ENCODE measurements around the gene ANKRD12. TPM values are rescaled to one million over a fixed set of nuclear protein-coding genes. Genes with fewer than 3 reads are reported as not detected.

The ANKRD12 gene
- total RNA-seq, 6 experiments from 2014 or later = 12.3 to 38.7 (median 21.4) TPM

GRCh38 chr18:9206421-9206820 lies 69.8 kb downstream of the ANKRD12 start:
- Histone ChIP-seq H3K9me3 (no peaks in the 10 kb centered on the region), H3K27me3 (no peaks in the 10 kb centered on the region), H3K27ac (no peak overlapping the region), H3K4me3 (no peak overlapping the region), H3K36me3 (peaks cover 0 to 5% (median 1%) of the 10 kb centered on the region in 4 donors), H3K4me1 (no peaks in the 10 kb centered on the region)
- ATAC-seq (no peak), DNase-seq (no peak)
- 84% methylated on average over 3 of the region's 3 CpGs for WGBS (ENCODE audit: insufficient coverage, low coverage, low lambda C conversion rate, missing lambda C conversion rate)
- TF ChIP-seq POLR2A (IDR thresholded peaks at IDR 0.05) = no peak
- TF ChIP-seq, protein P1, sequence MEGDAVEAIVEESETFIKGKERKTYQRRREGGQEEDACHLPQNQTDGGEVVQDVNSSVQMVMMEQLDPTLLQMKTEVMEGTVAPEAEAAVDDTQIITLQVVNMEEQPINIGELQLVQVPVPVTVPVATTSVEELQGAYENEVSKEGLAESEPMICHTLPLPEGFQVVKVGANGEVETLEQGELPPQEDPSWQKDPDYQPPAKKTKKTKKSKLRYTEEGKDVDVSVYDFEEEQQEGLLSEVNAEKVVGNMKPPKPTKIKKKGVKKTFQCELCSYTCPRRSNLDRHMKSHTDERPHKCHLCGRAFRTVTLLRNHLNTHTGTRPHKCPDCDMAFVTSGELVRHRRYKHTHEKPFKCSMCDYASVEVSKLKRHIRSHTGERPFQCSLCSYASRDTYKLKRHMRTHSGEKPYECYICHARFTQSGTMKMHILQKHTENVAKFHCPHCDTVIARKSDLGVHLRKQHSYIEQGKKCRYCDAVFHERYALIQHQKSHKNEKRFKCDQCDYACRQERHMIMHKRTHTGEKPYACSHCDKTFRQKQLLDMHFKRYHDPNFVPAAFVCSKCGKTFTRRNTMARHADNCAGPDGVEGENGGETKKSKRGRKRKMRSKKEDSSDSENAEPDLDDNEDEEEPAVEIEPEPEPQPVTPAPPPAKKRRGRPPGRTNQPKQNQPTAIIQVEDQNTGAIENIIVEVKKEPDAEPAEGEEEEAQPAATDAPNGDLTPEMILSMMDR (IDR thresholded peaks at IDR 0.05) = no peak
- intact Hi-C loops (cut with DNase I) = no loop called here

- Histone ChIP-seq H3K27me3 (no peaks in the 10 kb centered on the region), H3K27ac (no peak overlapping the region), H3K4me1 (no peaks in the 10 kb centered on the region), H3K9me3 (no peaks in the 10 kb centered on the region), H3K4me3 (no peak overlapping the region), H3K36me3 (peaks cover 0 to 18% (median 7%) of the 10 kb centered on the region in 4 donors)
- DNase-seq = no peak
- TF ChIP-seq POLR2A (IDR thresholded peaks at IDR 0.05) = no peak
- TF ChIP-seq, protein P1 (IDR thresholded peaks at IDR 0.05) = no peak
- 58% methylated on average over 4 of the region's 4 CpGs for WGBS (ENCODE audit: insufficient coverage, low coverage, low lambda C conversion rate, missing lambda C conversion rate)
- intact Hi-C loops (cut with DNase I) = no loop called here
- no peak for ATAC-seq
Observed at GRCh38 chr18:9209279-9209678, 72.7 kb downstream of the ANKRD12 start.

DNA sequence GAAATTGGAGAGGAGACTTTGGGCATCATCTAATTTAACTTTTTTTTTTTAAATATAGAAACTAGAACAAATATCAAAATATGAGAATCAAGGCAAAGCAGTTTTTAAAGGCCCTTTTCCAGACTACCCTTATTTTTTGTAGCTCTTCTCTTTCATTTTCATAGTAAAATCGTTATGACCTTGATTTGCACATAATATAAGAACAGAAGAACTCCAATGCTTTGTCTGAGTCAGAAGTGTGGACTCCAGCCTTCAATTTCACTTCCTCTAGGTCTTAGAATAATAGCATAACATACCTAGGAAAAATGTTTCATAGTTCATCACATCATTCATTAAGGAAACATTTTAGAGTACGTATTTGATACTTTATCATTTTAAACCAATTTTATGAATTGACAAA lies 74.4 kb downstream of the ANKRD12 start:
- intact Hi-C loops (cut with DNase I) = no loop called here
- Histone ChIP-seq H3K27me3 (no peaks in the 10 kb centered on the region), H3K4me3 (no peak overlapping the region), H3K27ac (no peak overlapping the region), H3K9me3 (no peaks in the 10 kb centered on the region), H3K4me1 (no peaks in the 10 kb centered on the region), H3K36me3 (peaks cover 0 to 18% (median 7%) of the 10 kb centered on the region in 4 donors)
- 87% methylated on average over 2 of the region's 2 CpGs for WGBS (ENCODE audit: insufficient coverage, low coverage, low lambda C conversion rate, missing lambda C conversion rate)
- ATAC-seq (no peak), DNase-seq (no peak)
- TF ChIP-seq POLR2A (IDR thresholded peaks at IDR 0.05) = no peak
- TF ChIP-seq, protein P1 (IDR thresholded peaks at IDR 0.05) = no peak

GRCh38 chr18:9211955-9212354 lies 75.4 kb downstream of the ANKRD12 start:
- H3K27me3 ChIP-seq = no peaks in the 10 kb centered on the region
- DNase-seq (no peak), ATAC-seq (no peak)
- H3K4me3 ChIP-seq = no peak overlapping the region
- H3K27ac ChIP-seq = no peak overlapping the region
- peaks cover 0 to 20% (median 9%) of the 10 kb centered on the region in 4 donors for H3K36me3 ChIP-seq
- WGBS (ENCODE audit: insufficient coverage, low coverage, low lambda C conversion rate, missing lambda C conversion rate) = 86% methylated on average over 1 of the region's 1 CpG
- H3K4me1 ChIP-seq = no peaks in the 10 kb centered on the region
- no peaks in the 10 kb centered on the region for H3K9me3 ChIP-seq
- intact Hi-C loops (cut with DNase I) = no loop called here
- TF ChIP-seq, protein P1 (IDR thresholded peaks at IDR 0.05) = no peak
- TF ChIP-seq POLR2A (IDR thresholded peaks at IDR 0.05) = no peak
